C4-2B (cell line): ENCODE results near the gene SIAH3.

Experiments
- CTCF ChIP-seq: fragments of 450-650 bp; conservative IDR thresholded peaks from 2 replicates; pipeline ENCODE4 v1.5.1; 2017; ENCODE audit warnings: mild to moderate bottlenecking
- ZFX ChIP-seq: fragments of 450-650 bp; IDR thresholded peaks from 2 replicates; pipeline ENCODE4 v1.6.1; 2017

GRCh38 chr13:45776748-45777147 is 74.8 kb downstream of the SIAH3 start:
- no peak for TF ChIP-seq CTCF
- TF ChIP-seq ZFX: no peak
